Esophagus muscularis mucosa (tissue), 4 donors: ENCODE data around the gene TM9SF2.

Experiments used
- CTCF ChIP-seq, 3 experiments: fragments of 200-600 bp in 2 of 3; fragments of 450-650 bp in 1 of 3; sonication (generic) in 2 of 3; IDR thresholded peaks; one replicate each; pipeline ENCODE4 v1.5.1; 2017 to 2019; ENCODE audit warnings: antibody characterized with exemption in 3 of 3, mild to moderate bottlenecking in 2 of 3, moderate library complexity in 1 of 3
- EP300 ChIP-seq: sonication (generic); formaldehyde crosslinking; IDR thresholded peaks from one replicate; pipeline ENCODE4 v1.6.1; 2017; ENCODE audit warnings: antibody characterized with exemption
- POLR2A ChIP-seq: fragments of 450-650 bp; IDR thresholded peaks from one replicate; pipeline ENCODE4 v1.6.1; 2017; ENCODE audit warnings: antibody characterized with exemption, moderate library complexity, mild to moderate bottlenecking, low read depth
- POLR2AphosphoS5 ChIP-seq, 2 donors: sonication (generic); formaldehyde crosslinking; IDR thresholded peaks; one replicate each; pipeline ENCODE4 v1.6.1; 2017; ENCODE audit warnings: antibody characterized with exemption in 2 of 2

DNA sequence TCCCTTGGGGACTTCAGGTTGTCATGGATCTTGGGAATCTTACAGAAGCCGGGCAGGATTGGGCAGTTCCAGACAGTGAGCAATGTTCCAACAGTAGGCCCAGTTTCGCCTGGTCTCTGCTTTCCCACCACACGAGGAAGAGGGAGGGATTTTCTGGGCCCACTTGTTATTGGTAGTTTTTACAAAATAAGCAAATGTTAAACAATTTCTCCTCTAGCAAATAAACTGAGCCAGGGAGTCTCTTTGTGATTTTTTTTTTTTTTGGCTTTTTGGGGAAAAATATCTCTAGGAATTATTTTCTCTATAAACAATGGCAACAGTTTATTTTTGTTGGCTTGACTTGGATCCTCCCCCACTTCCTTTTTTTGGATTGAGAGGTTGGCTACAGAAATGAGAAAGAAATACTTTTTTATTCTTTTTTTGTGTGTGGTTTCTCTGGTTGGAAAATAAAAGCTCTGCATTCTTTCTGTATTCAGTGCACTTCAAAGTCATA, 89.3 kb downstream of the TM9SF2 start:
- TF ChIP-seq CTCF (IDR thresholded peaks at IDR 0.05) (no peak), POLR2A (no peak), POLR2AphosphoS5 (IDR thresholded peaks at IDR 0.05) (no peak), EP300 (no peak)
